ENCODE measurements around the gene DPY19L3. TPM values are rescaled to one million over a fixed set of nuclear protein-coding genes. Genes with fewer than 3 reads are reported as not detected.

The DPY19L3 gene
- total RNA-seq, 6 experiments from 2014 or later, result 23.5 to 32.7 (median 26.5) TPM

GRCh38 chr19:32404933-32405430 lies 588 bp upstream of the DPY19L3 start:
- Mint-ChIP-seq H3K4me3 (peak overlapping the region; percentile 92), H3K27ac (peak overlapping the region; percentile 91), H3K9me3 (no peaks in the 10 kb centered on the region), H3K27me3 (ENCODE audit: insufficient read depth) (no peaks in the 10 kb centered on the region), H3K4me1 (ENCODE audit: low read depth) (peaks cover 34% of the 10 kb centered on the region), H3K36me3 (ENCODE audit: low read depth) (peaks cover 23% of the 10 kb centered on the region)
- DNase-seq, result no peak
- TF ChIP-seq CTCF (IDR thresholded peaks at IDR 0.05), result no peak

DNA sequence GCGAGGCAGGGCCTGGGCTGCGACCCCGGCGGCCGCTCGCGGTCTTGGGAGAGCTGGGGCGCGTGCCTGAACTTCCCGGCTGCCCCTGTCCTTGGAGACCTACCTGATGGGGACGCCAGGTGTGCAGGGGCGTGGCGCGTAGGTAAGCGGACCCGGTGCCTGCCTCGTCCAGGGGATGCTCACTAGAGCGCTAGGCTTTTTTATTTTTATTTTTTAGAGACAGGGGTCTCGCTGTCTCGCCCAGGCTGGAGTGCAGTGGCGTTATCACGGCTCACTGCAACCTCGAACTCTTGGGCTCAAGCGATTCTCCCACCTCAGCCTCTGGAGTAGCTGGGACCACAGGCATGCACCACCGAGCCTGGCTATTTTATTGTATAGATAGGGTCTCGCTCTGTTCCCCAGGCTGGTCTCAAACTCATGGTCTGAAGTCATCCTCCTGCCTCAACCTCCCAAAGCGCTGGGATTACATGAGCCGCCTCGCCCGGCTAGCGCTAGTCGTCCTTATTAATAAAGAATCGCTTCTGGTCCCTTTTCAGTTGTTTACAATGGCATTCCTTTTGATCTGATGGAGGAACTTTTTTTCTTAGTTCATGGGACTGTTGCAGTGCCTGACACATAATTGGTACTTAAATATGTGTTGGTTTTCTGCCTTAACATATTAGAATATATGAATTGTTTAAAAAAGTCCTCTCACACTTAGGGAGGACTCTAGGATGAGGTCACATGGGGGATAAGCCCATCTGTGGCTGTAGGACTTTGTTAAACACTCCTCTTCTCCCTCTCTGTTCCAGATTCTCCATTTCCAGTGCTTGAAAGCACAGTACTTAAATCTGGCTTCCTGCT lies 812 bp downstream of the DPY19L3 start:
- Mint-ChIP-seq H3K27ac (peak overlapping the region; percentile 88), H3K36me3 (ENCODE audit: low read depth) (peaks cover 33% of the 10 kb centered on the region), H3K27me3 (ENCODE audit: insufficient read depth) (no peaks in the 10 kb centered on the region), H3K4me3 (peak overlapping the region; percentile 91), H3K9me3 (no peaks in the 10 kb centered on the region), H3K4me1 (ENCODE audit: low read depth) (peaks cover 34% of the 10 kb centered on the region)
- DNase-seq, result no peak
- TF ChIP-seq CTCF (IDR thresholded peaks at IDR 0.05), result no peak

- peak overlapping the region; percentile 88 for H3K27ac Mint-ChIP-seq
- H3K36me3 Mint-ChIP-seq (ENCODE audit: low read depth), result peaks cover 33% of the 10 kb centered on the region
- peak overlapping the region; percentile 91 for H3K4me3 Mint-ChIP-seq
- no peaks in the 10 kb centered on the region for H3K27me3 Mint-ChIP-seq (ENCODE audit: insufficient read depth)
- DNase-seq, result no peak
- H3K9me3 Mint-ChIP-seq, result no peaks in the 10 kb centered on the region
- TF ChIP-seq CTCF (IDR thresholded peaks at IDR 0.05), result no peak
- H3K4me1 Mint-ChIP-seq (ENCODE audit: low read depth), result peaks cover 28% of the 10 kb centered on the region
Observed at GRCh38 chr19:32407004-32407992, 1.7 kb downstream of the DPY19L3 start.

DNA sequence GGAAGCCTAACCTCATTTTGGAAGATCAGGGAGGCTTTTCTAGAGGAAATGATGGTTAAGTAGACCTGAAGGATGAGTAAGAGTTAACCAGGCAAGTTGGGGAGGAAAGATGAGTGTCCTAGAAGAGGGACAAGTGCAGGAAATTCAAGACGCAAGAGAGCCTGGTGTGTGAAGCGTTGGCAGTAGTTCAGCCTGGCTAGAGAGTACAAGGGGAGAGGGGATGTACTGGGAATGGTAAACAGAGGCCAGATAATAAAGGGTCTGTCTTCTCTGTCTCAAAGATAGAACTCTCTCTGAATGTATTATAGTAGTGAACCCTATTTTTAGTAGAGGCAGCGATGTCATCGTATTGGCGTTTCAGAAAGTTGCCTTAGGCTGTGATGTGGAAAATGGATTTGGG lies 9.7 kb downstream of the DPY19L3 start:
- TF ChIP-seq CTCF (IDR thresholded peaks at IDR 0.05), result no peak
- Mint-ChIP-seq H3K4me1 (ENCODE audit: low read depth) (peaks cover 23% of the 10 kb centered on the region), H3K36me3 (ENCODE audit: low read depth) (peaks cover 40% of the 10 kb centered on the region), H3K27me3 (ENCODE audit: insufficient read depth) (peaks cover 2% of the 10 kb centered on the region; the same call in 1 of the 2 replicates), H3K4me3 (no peak overlapping the region), H3K27ac (no peak overlapping the region), H3K9me3 (no peaks in the 10 kb centered on the region)
- no peak for DNase-seq

GRCh38 chr19:32415669-32416068 lies 10.1 kb downstream of the DPY19L3 start:
- no peak for TF ChIP-seq CTCF (IDR thresholded peaks at IDR 0.05)
- Mint-ChIP-seq H3K9me3 (no peaks in the 10 kb centered on the region), H3K36me3 (ENCODE audit: low read depth) (peaks cover 39% of the 10 kb centered on the region), H3K27me3 (ENCODE audit: insufficient read depth) (peaks cover 2% of the 10 kb centered on the region; the same call in 1 of the 2 replicates), H3K4me1 (ENCODE audit: low read depth) (peaks cover 23% of the 10 kb centered on the region), H3K4me3 (no peak overlapping the region), H3K27ac (no peak overlapping the region)
- DNase-seq, result no peak
